ENCODE data around the gene C16orf95.

DNA sequence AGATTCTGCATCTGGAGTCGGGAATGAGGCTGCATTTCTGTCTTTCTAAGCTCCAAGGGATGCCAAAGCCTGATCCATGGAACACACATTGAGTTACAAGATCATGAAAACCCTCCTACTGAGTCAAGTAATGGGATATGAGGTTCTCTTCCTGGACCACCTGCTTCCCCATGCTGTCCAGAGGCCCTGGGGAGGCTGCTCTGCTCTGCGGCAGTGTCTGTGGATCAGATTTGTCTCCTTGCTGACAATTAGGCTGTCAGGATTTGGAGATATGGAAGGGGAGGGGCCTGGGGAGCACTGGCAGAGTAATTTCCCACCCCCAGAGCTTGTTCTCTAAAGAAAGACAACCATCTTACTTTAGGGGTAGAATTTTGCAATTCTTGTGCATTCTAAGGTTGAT, 33.0 kb downstream of the C16orf95 start:
- TF ChIP-seq, protein P1, sequence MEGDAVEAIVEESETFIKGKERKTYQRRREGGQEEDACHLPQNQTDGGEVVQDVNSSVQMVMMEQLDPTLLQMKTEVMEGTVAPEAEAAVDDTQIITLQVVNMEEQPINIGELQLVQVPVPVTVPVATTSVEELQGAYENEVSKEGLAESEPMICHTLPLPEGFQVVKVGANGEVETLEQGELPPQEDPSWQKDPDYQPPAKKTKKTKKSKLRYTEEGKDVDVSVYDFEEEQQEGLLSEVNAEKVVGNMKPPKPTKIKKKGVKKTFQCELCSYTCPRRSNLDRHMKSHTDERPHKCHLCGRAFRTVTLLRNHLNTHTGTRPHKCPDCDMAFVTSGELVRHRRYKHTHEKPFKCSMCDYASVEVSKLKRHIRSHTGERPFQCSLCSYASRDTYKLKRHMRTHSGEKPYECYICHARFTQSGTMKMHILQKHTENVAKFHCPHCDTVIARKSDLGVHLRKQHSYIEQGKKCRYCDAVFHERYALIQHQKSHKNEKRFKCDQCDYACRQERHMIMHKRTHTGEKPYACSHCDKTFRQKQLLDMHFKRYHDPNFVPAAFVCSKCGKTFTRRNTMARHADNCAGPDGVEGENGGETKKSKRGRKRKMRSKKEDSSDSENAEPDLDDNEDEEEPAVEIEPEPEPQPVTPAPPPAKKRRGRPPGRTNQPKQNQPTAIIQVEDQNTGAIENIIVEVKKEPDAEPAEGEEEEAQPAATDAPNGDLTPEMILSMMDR (IDR thresholded peaks at IDR 0.05) = no peak
- no peak for TF ChIP-seq ZFX (IDR thresholded peaks at IDR 0.05; ENCODE audit: borderline replicate concordance)
